K562 (cell line): ENCODE data around the gene ROMO1. TPM values are rescaled to one million over a fixed set of nuclear protein-coding genes. Genes with fewer than 3 reads are reported as not detected.

Experiments
- ATAC-seq: fragments of 200-7000 bp; cut with Tn5 transposase; 3 replicates; pipeline ENCODE4 v1.9.1; 2020; ENCODE audit warnings: moderate library complexity
- BruUV-seq: library from RNA; stranded (reverse); fragments of 400-500 nt; replicated peaks from 2 replicates; lab custom pipeline; 2021; lab: Mats Ljungman, UMichigan
- CTCF ChIA-PET: fragments of 300-600 bp; formaldehyde crosslinking; extraction: SDS; loops from one replicate; lab custom pipeline; 2021; ENCODE audit warnings: low intra/inter-chr PET ratio; lab: Yijun Ruan, JAX
- POLR2A ChIA-PET: fragments of 300-600, 350-650 bp; sonication (Branson Sonifier 250); formaldehyde crosslinking; extraction: SDS; loops from one replicate; lab custom pipeline; 2021; ENCODE audit warnings: antibody characterized with exemption, inconsistent platforms; lab: Yijun Ruan, JAX
- DNase-seq, 4 experiments: peaks; one replicate each; pipeline versions ENCODE4 v3.0.0 to v3.0.0-alpha.2; 2011 to 2018; ENCODE audit warnings: low spot score in 3 of 4, mixed read lengths in 3 of 4; ENCODE audit errors: extremely low read depth in 1 of 4
- FAIRE-seq: peaks from 2 replicates; lab custom pipeline; 2011; peaks lifted over from hg19 to GRCh38; lab: Jason Lieb, UNC
- H2AFZ ChIP-seq: 2 replicates; pipeline ENCODE4 v1.6.0; 2011; ENCODE audit warnings: low read depth, low read length, control low read depth, inconsistent platforms
- H3K27ac ChIP-seq: fragments of 200-600 bp; 3 replicates; pipeline ENCODE4 v1.8.0; 2011; ENCODE audit warnings: low read depth, mild to moderate bottlenecking, control low read depth, inconsistent platforms, low read length, moderate library complexity, mixed read lengths; ENCODE audit errors: extremely low read depth
- H3K27me3 ChIP-seq, 2 experiments: fragments of 300-600 bp in 1 of 2; 2 replicates in 1 of 2; 3 replicates in 1 of 2; pipeline versions ENCODE4 v1.6.0 to v1.8.0; 2011; ENCODE audit warnings: inconsistent platforms in 2 of 2, low read length in 2 of 2, mild to moderate bottlenecking in 1 of 2, mixed read lengths in 1 of 2, moderate library complexity in 1 of 2; ENCODE audit not compliant: control insufficient read depth in 2 of 2, insufficient read depth in 2 of 2
- H3K36me3 ChIP-seq: fragments of 300-600 bp; 3 replicates; pipeline ENCODE4 v1.8.0; 2011; ENCODE audit warnings: mild to moderate bottlenecking, low read length, inconsistent platforms; ENCODE audit not compliant: control insufficient read depth, insufficient read depth
- H3K4me1 ChIP-seq, 2 experiments: fragments of 200-600 bp in 1 of 2; replicated peaks in 1 of 2; 2 replicates in 1 of 2; 3 replicates in 1 of 2; pipeline versions ENCODE4 v1.5.1 to v1.8.0; 2011; ENCODE audit warnings: inconsistent platforms in 2 of 2, low read length in 2 of 2, mild to moderate bottlenecking in 1 of 2, mixed read lengths in 1 of 2, moderate library complexity in 1 of 2; ENCODE audit not compliant: control insufficient read depth in 2 of 2, insufficient read depth in 2 of 2
- H3K4me2 ChIP-seq: 2 replicates; pipeline ENCODE4 v1.6.1; 2011; ENCODE audit warnings: low read length, control low read depth, inconsistent platforms, mixed read lengths; ENCODE audit not compliant: insufficient read depth
- H3K4me3 ChIP-seq: fragments of 200-600 bp; sonication (generic), shearing (Covaris generic); 2 replicates; pipeline ENCODE4 v1.5.1; 2016; ENCODE audit warnings: control low read depth, inconsistent platforms
- H3K79me2 ChIP-seq: fragments of 200-600 bp; 3 replicates; pipeline ENCODE4 v1.8.0; 2011; ENCODE audit warnings: low read length, inconsistent platforms; ENCODE audit not compliant: control insufficient read depth, insufficient read depth
- H3K9ac ChIP-seq, 2 experiments: 2 replicates each; pipeline versions ENCODE4 v1.6.0 to v1.6.1; 2011; ENCODE audit warnings: low read depth in 2 of 2, low read length in 2 of 2, control low read depth in 1 of 2, inconsistent platforms in 1 of 2, mild to moderate bottlenecking in 1 of 2, mixed read lengths in 1 of 2; ENCODE audit not compliant: insufficient read depth in 1 of 2
- H3K9me1 ChIP-seq: one replicate; pipeline ENCODE4 v1.6.0; 2011; ENCODE audit warnings: inconsistent platforms, mild to moderate bottlenecking, low read length, moderate library complexity; ENCODE audit not compliant: control insufficient read depth, insufficient read depth
- H3K9me3 ChIP-seq: replicated peaks from 2 replicates; pipeline ENCODE4 v1.5.1; 2011; ENCODE audit warnings: low read depth, low read length, inconsistent platforms; ENCODE audit not compliant: control insufficient read depth, insufficient read depth
- H4K20me1 ChIP-seq: replicated peaks from 2 replicates; pipeline ENCODE4 v1.6.1; 2011; ENCODE audit warnings: low read length, inconsistent platforms, mixed read lengths; ENCODE audit not compliant: control insufficient read depth, insufficient read depth
- ATF2 ChIP-seq: sonication (generic); formaldehyde crosslinking; IDR thresholded peaks from 2 replicates; pipeline ENCODE4 v1.8.1; 2022; ENCODE audit warnings: missing genetic modification reagents
- E2F6 ChIP-seq, 2 experiments: IDR thresholded peaks; 2 replicates each; pipeline ENCODE4 v1.6.1; 2011; ENCODE audit warnings: borderline replicate concordance in 1 of 2, control low read depth in 1 of 2, low read depth in 1 of 2, low read length in 1 of 2, mild to moderate bottlenecking in 1 of 2, mixed read lengths in 1 of 2, moderate library complexity in 1 of 2; ENCODE audit not compliant: insufficient read depth in 1 of 2, insufficient read length in 1 of 2, poor library complexity in 1 of 2, severe bottlenecking in 1 of 2; ENCODE audit errors: extremely low read depth in 1 of 2
- ELF1 ChIP-seq: fragments of 200-800 bp; sonication (Bioruptor generic); IDR thresholded peaks from 2 replicates; pipeline ENCODE4 v1.6.1; 2016; ENCODE audit warnings: missing genetic modification characterization, missing compliant biosample characterization
- PCBP2 ChIP-seq: fragments of 200-400 bp; formaldehyde crosslinking; IDR thresholded peaks from 2 replicates; pipeline ENCODE4 v1.6.1; 2018; ENCODE audit warnings: low read length, low read depth, mild to moderate bottlenecking, moderate library complexity; ENCODE audit not compliant: poor library complexity, severe bottlenecking
- SOX6 ChIP-seq: fragments of 450-650 bp; IDR thresholded peaks from 2 replicates; pipeline ENCODE4 v1.6.1; 2014; ENCODE audit warnings: mild to moderate bottlenecking
- STAT5A ChIP-seq: IDR thresholded peaks from 2 replicates; pipeline ENCODE4 v1.6.1; 2012; ENCODE audit warnings: low read length, inconsistent platforms, borderline replicate concordance
- ZNF3 ChIP-seq: fragments of 250-450 bp; sonication (Bioruptor Pico); IDR thresholded peaks from 2 replicates; pipeline ENCODE4 v1.5.0; 2021; ENCODE audit warnings: mild to moderate bottlenecking, moderate library complexity
- WGBS: fragments of 100-300 bp; shearing (Covaris generic); methylation state at CpG from one replicate; pipeline ENCODE4 v1.1.6; 2016; ENCODE audit warnings: low coverage, mixed read lengths; ENCODE audit not compliant: insufficient coverage; ENCODE audit errors: missing lambda C conversion rate; 5-methylcytosine and 5-hydroxymethylcytosine counted together
- in situ Hi-C: fragments of 300-500 bp; cut with MboI; formaldehyde crosslinking; loops from 4 replicates; pipeline ENCODE4 v1.15.0; 2018; ENCODE audit warnings: inconsistent platforms, mixed read lengths
- intact Hi-C: fragments of 100-400 bp; cut with micrococcal nuclease; formaldehyde crosslinking; loops from 2 replicates; pipeline ENCODE4 v1.14.2; 2022
- polyA plus RNA-seq, 8 experiments: library from polyadenylated mRNA; depleted of rRNA in 4 of 8; stranded (reverse) in 5 of 8; unstranded in 3 of 8; fragments of >200 nt; fragmentation: Nextera tagmentation in 2 of 8; fragmentation: Illumina TruSeq in 1 of 8; extraction: Ambion mirVana in 2 of 8; extraction: Trizol in 1 of 8; gene quantifications; 2 replicates each; pipeline versions ENCODE4 v1.2.1 to v1.2.3, GENCODE V29; 2011 to 2014; ENCODE audit warnings: inconsistent platforms in 1 of 8, missing spikeins in 1 of 8
- total RNA-seq, 7 experiments: library from RNA; depleted of rRNA in 6 of 7; stranded (reverse); fragments of >200 nt in 6 of 7; fragmentation: Illumina TruSeq in 2 of 7; extraction: Trizol in 2 of 7; gene quantifications; 2 replicates each; pipeline versions ENCODE4 v1.2.1 to v1.2.3, GENCODE V29; 2011 to 2021; ENCODE audit warnings: low replicate concordance in 1 of 7
- TF ChIP-seq, protein P1 (sequence below), 2 experiments: fragments of 450-650 bp; formaldehyde crosslinking in 1 of 2; IDR thresholded peaks; 2 replicates each; pipeline versions ENCODE4 v1.4.0 to v1.6.1; 2014 to 2020; ENCODE audit warnings: mild to moderate bottlenecking in 2 of 2, borderline replicate concordance in 1 of 2, low read depth in 1 of 2

ROMO1 gene
- total and polyA plus RNA-seq, 9 of the 15 experiments (the other 6 are each of a cell fraction or from before 2014, with no cell fraction given), result 31.8 to 741 (median 226) TPM

- no TSS peak for BruUV-seq
- H3K9ac ChIP-seq, result peak overlapping the region in 1 of 2 experiments; percentile 92; a peak in 2 of 4 replicates
- CTCF ChIA-PET, result no interaction called here
- TF ChIP-seq ZNF3, result no peak
- TF ChIP-seq SOX6, result no peak
- TF ChIP-seq PCBP2, result no peak
- no peak for TF ChIP-seq STAT5A
- TF ChIP-seq, protein P1, sequence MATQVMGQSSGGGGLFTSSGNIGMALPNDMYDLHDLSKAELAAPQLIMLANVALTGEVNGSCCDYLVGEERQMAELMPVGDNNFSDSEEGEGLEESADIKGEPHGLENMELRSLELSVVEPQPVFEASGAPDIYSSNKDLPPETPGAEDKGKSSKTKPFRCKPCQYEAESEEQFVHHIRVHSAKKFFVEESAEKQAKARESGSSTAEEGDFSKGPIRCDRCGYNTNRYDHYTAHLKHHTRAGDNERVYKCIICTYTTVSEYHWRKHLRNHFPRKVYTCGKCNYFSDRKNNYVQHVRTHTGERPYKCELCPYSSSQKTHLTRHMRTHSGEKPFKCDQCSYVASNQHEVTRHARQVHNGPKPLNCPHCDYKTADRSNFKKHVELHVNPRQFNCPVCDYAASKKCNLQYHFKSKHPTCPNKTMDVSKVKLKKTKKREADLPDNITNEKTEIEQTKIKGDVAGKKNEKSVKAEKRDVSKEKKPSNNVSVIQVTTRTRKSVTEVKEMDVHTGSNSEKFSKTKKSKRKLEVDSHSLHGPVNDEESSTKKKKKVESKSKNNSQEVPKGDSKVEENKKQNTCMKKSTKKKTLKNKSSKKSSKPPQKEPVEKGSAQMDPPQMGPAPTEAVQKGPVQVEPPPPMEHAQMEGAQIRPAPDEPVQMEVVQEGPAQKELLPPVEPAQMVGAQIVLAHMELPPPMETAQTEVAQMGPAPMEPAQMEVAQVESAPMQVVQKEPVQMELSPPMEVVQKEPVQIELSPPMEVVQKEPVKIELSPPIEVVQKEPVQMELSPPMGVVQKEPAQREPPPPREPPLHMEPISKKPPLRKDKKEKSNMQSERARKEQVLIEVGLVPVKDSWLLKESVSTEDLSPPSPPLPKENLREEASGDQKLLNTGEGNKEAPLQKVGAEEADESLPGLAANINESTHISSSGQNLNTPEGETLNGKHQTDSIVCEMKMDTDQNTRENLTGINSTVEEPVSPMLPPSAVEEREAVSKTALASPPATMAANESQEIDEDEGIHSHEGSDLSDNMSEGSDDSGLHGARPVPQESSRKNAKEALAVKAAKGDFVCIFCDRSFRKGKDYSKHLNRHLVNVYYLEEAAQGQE (IDR thresholded peaks at IDR 0.05; ENCODE audit: borderline replicate concordance), result no peak
- TF ChIP-seq, protein P1 (CRISPR knock-in tag; IDR thresholded peaks at IDR 0.05; ENCODE audit: low read depth), result no peak
- TF ChIP-seq E2F6 (IDR thresholded peaks at IDR 0.05; ENCODE audit: borderline replicate concordance in 1 of 2, extremely low read depth in 1 of 2, insufficient read depth in 1 of 2, insufficient read length in 1 of 2, low read depth in 1 of 2, low read length in 1 of 2, poor library complexity in 1 of 2, severe bottlenecking in 1 of 2), result no peak
- TF ChIP-seq ATF2, result no peak
- TF ChIP-seq ELF1, result no peak
Observed at GRCh38 chr20:35662551-35662950, 36.7 kb upstream of the ROMO1 start.

More at GRCh38 chr20:35662551-35662950, 36.7 kb upstream of the ROMO1 start:
- no peak for DNase-seq
- in situ Hi-C loops (no loop called here), intact Hi-C loops (loop anchor here (5.0 kb wide), 1 partner anchor 45 kb away; the partner anchor contains the start of gene SPAG4)
- Histone ChIP-seq H3K27me3 (no peaks in the 10 kb centered on the region), H3K4me2 (peak overlapping the region; percentile 89), H3K9me1 (no peaks in the 10 kb centered on the region), H3K9me3 (no peaks in the 10 kb centered on the region), H3K4me1 (peaks cover 22 to 24% of the 10 kb centered on the region in 2 experiments; a peak in 4 of 5 replicates), H3K27ac (no peak overlapping the region), H3K79me2 (peaks cover 76% of the 10 kb centered on the region), H4K20me1 (peaks cover 41% of the 10 kb centered on the region), H3K36me3 (peaks cover 5% of the 10 kb centered on the region; the same call in 2 of the 3 replicates), H2AFZ (no peak overlapping the region), H3K4me3 (peak overlapping the region; percentile 57)
- 0% methylated on average over 2 of the region's 2 CpGs for WGBS
- FAIRE-seq, result no peak
- ATAC-seq, result no peak
- POLR2A ChIA-PET, result interaction anchor here (0.6 to 2.9 kb wide), 5 partner anchors 8 to 603 kb away, joined by 3 to 26 read pairs (median 3); no protein-coding TSS in a partner anchor
